HG03565 (cell line): ENCODE measurements around the gene WDFY4.

Experiments
- ATAC-seq: cut with Tn5 transposase; IDR thresholded peaks from one replicate; pipeline ENCODE4 v1.9.1; 2021; ENCODE audit warnings: mild to moderate bottlenecking, moderate library complexity; ENCODE audit not compliant: unreplicated experiment

Gene WDFY4

DNA sequence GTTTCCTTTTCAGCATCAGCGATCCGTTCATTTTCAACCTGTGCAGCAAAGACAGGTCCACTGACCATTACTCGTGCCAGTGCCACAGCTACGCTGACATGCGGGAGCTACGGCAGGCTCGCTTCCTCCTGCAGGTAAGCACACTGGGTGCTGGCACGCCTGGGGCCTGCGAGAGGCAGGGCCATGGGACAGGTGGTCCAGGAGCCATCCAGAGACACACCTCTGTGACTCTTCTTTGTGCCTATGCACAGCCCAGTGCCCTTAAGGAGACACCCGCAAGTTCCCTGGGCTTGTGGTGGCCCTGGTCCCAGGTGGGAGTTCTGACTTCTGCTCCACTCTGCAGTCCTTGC lies 212.7 kb downstream of the WDFY4 start:
- ATAC-seq, result no peak

DNA sequence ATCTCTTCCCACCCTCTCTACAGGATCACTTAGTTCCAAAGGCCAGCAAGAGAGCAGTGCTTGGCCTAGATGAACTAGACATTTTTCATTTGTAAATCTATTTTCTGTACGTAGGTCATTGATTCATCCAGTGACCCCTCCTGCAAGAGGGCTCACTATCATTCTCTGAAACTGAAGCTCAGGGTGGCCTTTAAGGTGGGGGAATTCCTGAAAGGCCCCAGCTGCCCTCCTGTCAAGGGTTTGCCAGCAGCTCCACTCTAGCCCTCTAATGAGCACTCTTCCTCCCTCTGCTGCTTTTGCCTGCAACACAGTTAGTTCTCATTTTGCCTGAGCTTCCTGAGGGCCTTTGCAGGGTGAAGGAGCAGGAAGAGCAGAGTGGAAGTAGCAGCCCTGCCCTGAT lies 213.8 kb downstream of the WDFY4 start:
- no peak for ATAC-seq

DNA sequence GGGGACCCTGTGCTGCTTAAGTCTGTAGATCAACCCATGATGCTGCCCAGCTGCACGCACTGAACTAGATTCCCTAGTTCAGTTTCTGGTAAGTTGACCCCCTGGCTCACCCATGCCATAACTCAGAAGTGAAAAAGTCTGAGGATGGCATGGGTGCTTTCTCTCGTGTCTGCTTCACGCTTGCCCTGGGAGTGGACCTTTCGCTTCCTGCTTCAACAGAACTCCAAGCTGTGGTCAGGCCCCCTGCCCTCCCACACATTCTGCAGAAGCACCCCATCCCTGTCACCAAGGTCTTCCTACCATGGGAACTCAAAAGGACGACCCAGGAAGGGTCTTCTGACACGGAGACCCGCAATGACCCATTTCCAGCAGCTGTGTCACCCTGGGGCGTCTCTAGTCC lies 215.1 kb downstream of the WDFY4 start:
- no peak for ATAC-seq

DNA sequence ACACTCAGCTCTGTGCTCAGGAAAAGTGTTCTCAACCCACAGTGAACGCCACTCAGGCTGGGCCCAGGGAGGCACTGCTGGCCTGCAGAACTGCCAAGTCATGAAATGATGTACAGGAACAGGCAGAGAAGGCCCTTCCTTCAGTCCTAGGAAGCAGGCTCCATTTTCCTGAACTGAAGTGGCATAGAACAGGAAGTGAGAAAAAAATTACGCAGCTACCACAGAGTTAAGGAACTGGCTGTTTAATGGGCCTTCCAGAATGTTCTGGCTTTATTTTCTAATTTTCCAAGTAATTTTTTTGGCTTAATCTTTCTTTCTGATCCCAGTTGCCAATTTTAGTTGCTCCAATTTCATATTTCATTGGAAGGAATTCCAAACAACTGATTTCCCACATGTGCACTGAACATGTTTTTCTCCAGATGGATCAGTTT lies 215.7 kb downstream of the WDFY4 start:
- no peak for ATAC-seq

DNA sequence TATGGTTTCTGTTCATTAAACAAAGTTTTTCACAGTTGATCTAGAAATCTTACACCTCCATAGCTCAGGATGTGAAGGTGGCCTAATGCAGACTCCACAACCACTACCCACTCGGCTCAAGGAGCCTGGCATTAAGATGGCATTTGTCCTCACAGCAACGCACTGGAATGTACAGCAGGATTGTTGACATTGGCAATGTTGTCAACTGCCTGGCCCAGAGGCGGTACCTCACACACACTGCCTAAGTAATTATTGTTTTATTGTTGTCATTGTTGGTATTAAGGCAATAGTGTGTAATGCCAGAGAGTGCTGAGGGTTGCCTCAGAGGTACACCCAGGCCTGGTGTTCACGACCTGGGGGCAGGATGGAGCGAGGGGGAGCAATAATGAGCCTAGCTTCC lies 216.6 kb downstream of the WDFY4 start:
- ATAC-seq, result no peak

DNA sequence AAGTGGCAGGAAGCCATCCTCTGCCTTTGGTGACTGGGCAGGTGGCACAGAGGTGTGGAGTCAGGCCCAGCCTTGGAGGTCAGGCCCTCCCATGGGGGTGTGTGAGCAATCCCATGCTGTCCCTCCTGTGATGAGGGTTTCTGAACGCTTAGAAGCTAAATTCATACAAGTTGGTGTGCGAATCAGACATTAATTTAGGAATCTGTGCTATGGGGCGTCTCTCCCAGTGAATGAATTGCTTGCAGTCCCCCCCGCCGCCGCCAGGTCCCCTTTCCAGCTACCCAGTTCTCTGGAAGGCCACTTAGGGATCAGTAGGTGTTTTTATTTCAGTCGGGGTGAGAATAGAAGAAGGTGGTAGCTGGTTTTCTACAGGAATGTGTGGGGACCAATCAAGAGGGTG lies 217.4 kb downstream of the WDFY4 start:
- ATAC-seq, result no peak

DNA sequence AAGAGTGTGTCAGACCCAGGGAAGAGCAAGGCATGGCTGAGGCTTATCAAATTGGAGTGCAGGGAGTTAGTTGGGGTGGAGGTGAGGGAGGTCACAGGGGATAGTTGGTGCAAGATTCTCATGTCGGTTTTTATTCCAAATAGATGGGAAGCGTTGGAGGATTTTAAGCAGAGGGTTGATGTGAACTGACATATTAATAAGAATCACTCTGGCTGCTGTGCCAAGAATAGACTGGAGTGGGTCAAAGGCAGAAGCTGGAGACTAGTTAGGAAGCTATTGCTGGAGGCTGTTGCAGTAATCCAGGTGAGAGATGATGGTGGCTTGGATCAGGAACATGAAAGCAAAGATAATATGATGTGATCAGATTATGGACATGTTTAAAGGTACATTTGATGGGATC lies 218.5 kb downstream of the WDFY4 start:
- no peak for ATAC-seq

DNA sequence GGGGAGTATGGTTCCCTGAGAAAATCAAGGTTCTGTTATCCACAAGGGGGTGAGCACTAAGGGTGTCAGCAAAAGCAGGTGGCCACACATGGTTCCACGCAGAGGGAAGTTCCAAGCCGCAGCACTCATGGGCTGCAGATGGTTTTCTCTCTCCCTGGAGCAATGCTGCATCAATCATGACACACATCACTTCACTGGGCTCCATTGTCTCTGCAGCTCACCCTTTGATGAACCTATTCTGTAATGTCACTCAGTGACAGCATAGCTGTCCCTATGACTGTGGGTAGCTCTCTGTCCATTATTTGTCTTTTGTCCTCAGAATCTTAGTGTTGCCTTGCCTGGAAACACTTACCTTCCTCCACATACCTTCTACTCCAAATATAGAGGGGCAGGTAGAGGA lies 220.2 kb downstream of the WDFY4 start:
- ATAC-seq, result no peak

DNA sequence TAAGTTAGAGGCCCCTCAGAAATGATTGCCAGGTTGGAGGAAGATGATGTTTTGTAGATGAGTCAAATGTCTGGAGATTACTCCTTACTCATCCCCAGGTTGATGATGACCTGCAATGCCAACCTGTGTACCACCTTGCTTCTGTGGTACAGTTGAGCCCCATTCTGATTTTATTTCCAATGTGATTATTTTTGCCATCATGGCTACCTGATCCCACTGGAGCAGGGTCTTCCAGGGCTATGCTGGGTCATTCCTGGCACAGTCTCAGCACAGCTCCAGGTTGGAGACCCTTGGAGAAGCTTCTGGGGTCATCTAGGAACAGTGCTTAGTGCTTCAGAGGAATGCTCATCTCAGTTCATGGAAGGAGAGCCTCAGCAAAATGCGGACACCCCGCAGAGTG lies 220.6 kb downstream of the WDFY4 start:
- ATAC-seq, result no peak

DNA sequence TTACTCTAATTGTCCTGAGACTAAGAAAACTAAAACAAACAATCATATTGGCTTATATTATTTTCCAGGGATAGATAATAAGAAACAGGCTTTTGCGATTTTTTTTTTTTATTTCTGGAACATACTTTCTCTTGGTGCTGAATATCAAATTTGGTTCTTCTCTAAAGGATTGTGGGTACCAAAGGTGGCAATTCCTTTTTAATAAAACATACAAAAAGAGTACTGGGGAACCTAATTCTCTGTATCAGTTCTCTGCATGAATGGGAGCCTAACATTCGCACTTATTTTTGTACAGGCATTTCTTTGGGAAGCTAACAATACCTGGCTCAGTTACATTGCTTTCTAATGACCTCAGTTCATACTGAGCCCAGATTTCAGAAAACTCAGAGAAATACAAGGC lies 222.2 kb downstream of the WDFY4 start:
- ATAC-seq, result no peak

DNA sequence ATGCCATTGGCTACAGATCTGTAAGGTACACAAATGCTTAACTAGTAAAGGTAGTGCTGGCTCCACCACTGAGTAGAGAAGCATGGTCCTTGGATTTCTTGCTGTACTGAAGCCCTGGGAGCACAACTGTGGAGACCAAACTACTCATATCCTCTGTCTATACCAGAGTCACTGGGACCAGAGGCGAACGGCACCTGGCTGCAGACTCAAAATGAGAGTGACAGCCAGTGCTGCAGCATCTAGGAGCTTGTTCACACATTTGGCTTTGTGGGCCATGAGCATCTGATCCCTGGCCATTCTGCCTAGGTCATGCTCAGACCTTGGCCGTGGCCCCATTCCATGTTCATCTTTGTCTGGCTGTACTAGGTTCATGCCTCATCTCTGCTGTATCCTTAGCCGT lies 223.1 kb downstream of the WDFY4 start:
- no peak for ATAC-seq

DNA sequence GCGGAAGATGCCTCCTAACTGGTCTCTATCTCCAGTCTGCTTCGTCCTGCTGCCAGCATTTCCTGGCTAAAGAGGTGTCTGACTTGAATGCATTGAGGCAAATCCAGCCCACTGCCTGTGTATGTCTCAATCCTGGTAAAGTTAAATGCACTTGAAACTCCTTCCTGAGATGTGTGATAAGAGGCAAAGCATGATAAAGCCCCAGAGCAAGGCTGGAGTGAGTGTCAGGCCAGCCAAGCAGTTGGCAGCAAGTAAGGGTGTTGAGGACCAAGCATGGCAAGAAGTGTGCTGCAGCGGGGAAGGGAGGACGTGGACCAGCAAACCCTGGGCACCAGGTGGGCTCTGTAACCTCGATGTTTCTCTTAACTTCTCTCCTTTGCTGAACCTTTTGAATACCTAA lies 225.9 kb downstream of the WDFY4 start:
- ATAC-seq, result no peak

DNA sequence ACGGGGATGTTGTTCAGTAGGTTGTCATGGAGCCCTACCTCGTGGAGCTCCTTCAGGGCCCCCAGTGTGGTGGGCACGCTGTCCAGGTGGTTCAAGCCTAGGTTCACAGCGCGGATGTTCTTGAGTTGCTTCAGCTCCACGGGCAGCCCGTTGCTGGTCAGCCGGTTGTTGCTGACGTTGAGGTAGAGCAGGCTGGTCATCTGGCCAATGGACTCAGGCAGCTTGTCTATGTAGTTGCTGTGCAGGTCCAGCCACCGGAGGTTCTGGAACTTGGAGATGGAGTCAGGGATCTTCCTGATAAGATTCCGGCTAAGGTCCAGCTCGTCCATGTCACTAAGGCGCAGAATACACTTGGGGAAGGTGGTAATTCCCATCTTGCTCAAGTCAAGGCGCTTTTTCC lies 229.0 kb downstream of the WDFY4 start:
- ATAC-seq, result no peak

DNA sequence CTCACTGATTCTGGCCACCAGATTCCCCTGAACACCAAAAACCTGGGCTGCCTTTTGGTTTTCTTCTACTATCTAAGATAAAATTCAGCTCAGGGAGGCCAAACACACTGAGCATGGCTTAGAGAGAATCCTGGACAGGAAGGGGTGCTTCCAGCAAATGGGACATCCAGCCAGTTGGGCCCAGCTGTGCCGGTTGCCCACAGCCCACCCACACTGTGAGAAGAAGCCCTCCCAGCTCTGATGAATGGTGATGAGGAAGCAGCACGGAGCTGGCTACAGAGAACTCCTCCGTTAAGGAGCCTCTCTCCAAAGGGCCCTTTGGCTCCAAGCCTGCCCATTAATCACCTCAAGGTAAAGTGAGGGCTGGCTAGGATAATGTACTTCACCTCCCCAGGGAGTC lies 239.1 kb downstream of the WDFY4 start:
- no peak for ATAC-seq

DNA sequence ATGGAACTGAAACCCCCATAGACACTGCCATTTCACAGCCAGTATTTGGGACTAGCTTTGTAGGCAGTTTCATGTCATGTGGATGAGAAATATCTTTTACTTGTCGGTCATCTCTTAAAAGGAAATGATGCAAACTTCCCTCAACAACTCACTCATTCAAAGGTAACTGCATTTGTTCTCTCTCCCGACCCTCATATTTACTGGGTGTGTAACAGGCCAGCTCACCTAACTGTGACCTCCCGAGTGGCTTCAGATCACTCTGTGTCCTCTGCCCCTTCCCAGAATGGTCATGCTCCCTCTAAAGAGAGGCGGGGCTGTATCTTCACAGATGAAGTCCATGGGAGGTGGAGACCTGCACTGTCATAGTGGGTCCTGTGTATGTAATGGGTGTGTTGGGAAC lies 240.3 kb downstream of the WDFY4 start:
- no peak for ATAC-seq

DNA sequence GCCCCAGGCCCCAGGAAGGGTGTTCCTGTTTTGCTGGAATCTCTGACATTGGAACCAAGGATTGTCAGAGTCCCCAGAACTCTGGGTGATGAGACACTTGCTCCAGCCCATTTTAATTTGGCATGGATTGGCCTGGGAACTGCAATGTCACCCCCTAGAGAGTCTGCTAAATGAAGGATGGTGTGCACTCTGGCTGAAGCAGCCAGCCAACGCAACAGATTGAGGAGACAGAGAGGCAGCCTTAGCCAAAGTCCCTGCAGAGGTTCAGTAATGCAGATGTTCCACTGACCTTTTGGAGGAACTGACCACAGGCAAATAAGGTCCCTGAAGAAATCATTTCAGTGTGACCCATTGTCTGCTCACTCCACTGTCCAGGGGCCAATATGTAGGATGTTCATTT lies 241.6 kb downstream of the WDFY4 start:
- no peak for ATAC-seq

DNA sequence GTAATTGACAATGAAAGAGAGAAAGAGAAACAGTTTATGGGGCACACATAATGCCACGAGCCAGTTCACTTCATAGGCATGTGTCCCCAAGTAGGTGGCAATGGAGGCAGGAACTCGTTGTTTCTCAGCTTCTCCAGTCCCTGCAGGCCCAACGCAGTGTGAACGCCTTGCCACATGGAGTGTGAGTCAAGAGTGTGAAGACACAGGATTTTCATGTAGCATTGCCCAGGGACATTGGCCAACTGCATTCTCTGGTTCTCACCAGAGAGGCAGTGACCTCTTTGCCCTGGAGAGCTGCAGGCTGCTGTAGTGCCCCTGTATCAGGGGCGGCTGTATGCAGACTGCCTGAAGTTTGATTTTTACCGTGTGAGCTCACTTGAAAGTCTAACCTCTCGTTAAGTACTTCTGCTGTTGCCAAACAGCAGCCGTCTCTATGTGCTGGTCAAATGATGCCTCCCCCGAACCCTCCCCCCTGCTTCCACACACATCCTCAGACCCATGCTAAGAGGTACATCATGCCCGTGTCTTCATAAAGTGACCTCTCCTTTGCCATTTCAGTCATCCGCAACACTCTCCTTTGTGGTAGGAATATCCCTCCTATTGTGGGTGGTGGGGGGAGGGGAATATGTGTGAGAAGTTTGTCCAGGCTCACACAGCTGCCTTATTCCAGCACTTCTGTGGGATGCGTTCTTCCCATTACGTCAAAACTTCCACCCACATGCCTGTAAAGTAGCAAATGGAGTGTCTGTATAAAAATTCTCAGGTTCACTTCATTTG lies 242.3 kb downstream of the WDFY4 start:
- ATAC-seq, result no peak

DNA sequence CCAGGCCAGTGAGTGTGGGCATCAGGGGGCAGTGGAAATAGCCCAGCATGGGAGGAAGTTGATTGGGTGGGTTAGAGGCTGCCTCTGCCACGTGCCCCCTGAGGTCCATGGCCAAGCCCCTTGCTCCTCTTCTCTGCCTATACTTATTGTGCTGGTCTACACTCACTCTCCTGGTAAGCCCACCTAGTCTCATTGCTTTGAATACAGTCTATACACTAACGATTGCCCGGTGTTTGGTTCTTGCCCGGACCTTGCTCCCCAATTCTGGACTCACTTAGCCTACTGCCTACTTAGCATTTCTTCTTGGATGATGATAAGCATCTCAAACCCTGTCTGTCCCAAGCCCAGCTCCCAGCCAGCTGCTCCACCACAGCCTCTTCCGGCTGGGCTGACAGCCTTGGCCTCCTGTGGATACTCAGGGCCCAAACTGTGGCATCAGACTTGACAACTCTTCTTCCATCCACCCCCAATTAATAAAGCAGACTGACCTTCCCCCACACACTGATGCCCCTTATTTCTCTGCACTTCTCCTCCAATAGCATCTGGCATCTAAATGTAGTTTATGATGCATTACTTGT lies 244.8 kb downstream of the WDFY4 start:
- ATAC-seq, result no peak

DNA sequence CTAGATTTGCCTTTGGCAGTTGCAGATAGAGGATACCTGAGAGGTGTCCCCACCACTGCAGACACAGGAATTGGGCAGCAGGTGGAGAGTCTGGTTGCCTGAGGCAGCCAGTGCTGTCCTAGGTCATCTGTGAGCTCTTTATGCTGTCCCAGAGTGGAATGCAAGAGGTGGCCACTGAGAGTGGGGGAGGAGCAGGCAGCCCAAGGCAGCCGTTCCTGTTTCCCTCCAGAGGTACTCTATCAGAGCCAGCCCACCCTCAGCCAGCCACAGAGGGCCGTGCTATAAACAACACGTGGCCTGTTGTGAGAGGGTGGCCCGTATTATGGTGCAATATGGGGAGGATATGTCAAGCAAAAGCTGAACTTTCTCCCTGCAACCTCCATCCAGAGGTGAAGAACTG lies 246.5 kb downstream of the WDFY4 start:
- no peak for ATAC-seq

DNA sequence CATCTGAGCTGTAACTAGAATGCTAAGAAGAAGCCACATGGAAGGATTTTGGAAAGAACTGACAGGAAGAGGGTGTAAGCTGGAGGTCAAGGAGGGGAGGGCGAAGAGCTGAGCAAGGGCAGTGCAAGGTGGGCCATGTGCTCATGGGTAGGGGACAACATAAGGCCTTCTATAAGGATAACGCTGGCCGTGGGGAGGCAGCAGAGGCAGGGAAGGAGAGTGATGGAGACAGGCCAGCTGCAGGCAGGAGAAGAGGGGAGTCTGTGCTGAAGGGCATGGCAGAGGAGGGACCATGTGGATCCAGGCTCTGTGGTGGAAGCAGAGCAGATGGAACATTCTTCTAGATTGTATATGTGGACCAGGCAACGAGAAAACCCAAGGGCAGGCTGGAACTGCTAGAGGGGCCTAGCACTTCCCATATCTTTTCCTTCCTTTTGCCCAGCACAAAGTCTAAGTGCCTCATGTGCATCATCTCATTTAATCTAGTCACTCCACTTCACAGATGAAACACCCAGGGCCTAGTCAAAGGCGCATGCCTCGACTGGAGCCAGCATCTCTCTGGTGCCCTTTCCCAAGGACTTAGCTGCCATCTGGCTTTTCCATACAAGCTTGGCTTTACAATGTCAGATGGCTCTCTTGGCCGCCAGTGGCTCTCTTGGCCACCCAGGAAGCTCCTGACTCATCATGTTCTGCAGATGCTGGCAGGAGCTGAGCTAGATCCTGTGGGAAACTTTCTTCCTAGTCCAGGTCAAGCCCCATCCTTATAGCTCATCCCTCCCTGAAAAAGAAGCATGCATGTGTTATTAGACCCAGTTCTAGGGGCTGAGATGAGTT lies 248.4 kb downstream of the WDFY4 start:
- ATAC-seq, result no peak

DNA sequence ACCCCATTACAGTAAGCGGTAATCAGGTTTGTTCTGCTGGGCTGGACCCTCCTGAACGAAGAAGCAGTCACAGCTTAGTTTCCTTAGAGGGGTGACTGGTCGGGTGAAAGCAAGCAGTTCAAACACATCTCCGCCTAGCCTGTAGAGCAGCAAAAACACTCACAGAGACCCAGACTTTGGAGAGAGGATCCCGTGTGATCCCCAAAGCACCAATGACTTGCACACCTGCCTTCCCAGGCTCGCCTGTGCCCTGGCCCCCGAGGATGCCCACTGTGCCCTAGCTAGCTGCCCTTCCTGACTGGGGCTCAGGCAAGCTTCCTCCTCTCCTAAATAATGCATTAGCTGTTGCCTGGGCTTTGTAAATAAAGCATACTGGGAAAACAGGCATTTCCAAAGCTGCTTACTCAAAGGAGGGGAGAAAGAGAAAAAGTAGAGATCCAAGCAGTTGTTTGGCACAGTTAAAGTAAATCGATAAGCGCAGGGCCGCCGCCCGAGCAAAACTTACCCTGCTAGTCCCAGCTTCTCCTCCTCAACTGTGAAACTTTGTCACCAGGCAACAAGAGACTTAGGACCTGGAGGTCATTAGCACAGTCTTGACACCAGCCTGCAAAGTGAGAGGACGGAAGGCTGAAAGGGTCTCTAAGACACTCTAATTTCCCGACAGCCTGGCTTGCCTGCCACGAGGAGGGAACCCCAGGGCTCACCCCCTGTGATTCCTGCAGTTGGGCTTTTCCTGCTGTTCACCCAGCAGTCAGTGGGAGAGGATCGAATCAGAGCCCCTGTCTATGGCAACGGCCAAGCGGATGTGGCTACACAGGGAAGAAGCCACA lies 250.2 kb downstream of the WDFY4 start:
- no peak for ATAC-seq
